GM21367 (cell line): ENCODE data around the gene LARGE1.

Source experiments
- ATAC-seq: cut with Tn5 transposase; IDR thresholded peaks from one replicate; pipeline ENCODE4 v1.9.1; 2021; ENCODE audit not compliant: unreplicated experiment

LARGE1 gene

GRCh38 chr22:33785283-33785968, 134.8 kb downstream of the LARGE1 start:
- no peak for ATAC-seq

GRCh38 chr22:33781411-33781810, 138.9 kb downstream of the LARGE1 start:
- no peak for ATAC-seq

- no peak for ATAC-seq
These were observed 139.6 kb downstream of the LARGE1 start for GRCh38 chr22:33780531-33781136.

GRCh38 chr22:33779243-33779642, 141.0 kb downstream of the LARGE1 start:
- ATAC-seq: no peak

- no peak for ATAC-seq
These were observed 143.8 kb downstream of the LARGE1 start for GRCh38 chr22:33776491-33776890.

GRCh38 chr22:33774781-33775180, 145.5 kb downstream of the LARGE1 start:
- ATAC-seq: no peak

GRCh38 chr22:33772745-33773144, 147.5 kb downstream of the LARGE1 start:
- no peak for ATAC-seq

- no peak for ATAC-seq
These were observed 149.1 kb downstream of the LARGE1 start for GRCh38 chr22:33771136-33771535.

- ATAC-seq: no peak
These were observed 149.6 kb downstream of the LARGE1 start for GRCh38 chr22:33770723-33771122.

GRCh38 chr22:33766091-33766490, 154.2 kb downstream of the LARGE1 start:
- ATAC-seq: no peak

- no peak for ATAC-seq
These were observed 161.3 kb downstream of the LARGE1 start for GRCh38 chr22:33758961-33759360.

- no peak for ATAC-seq
These were observed 162.3 kb downstream of the LARGE1 start for GRCh38 chr22:33757802-33758483.

- ATAC-seq: no peak
These were observed 163.1 kb downstream of the LARGE1 start for GRCh38 chr22:33757041-33757801.

GRCh38 chr22:33756508-33756949, 163.7 kb downstream of the LARGE1 start:
- no peak for ATAC-seq

- ATAC-seq: no peak
These were observed 171.6 kb downstream of the LARGE1 start for GRCh38 chr22:33748714-33749113.

GRCh38 chr22:33747576-33748180, 172.6 kb downstream of the LARGE1 start:
- no peak for ATAC-seq

- no peak for ATAC-seq
These were observed 173.2 kb downstream of the LARGE1 start for GRCh38 chr22:33747029-33747428.

- no peak for ATAC-seq
These were observed 173.8 kb downstream of the LARGE1 start for GRCh38 chr22:33746501-33746928.

GRCh38 chr22:33745501-33745900, 174.8 kb downstream of the LARGE1 start:
- no peak for ATAC-seq

GRCh38 chr22:33743756-33744155, 176.5 kb downstream of the LARGE1 start:
- no peak for ATAC-seq

- no peak for ATAC-seq
These were observed 179.3 kb downstream of the LARGE1 start for GRCh38 chr22:33741025-33741424.
